Brain microvascular endothelial cell (primary cell): ENCODE measurements around the gene FKRP.
"Not testable (repeated sequence)": the region's sequence is repeated elsewhere in the genome, so short reads cannot be mapped to it uniquely, and the experiment has no call there.

ENCODE experiments used
- DNase-seq: peaks from one replicate; pipeline ENCODE4 v3.0.0-alpha.2; 2020
- H3K27ac ChIP-seq: fragments of 250-450 bp; sonication (Bioruptor Pico); 2 replicates; pipeline ENCODE4 v1.5.1; 2020; ENCODE audit warnings: mild to moderate bottlenecking, moderate library complexity
- H3K27me3 ChIP-seq: fragments of 250-450 bp; sonication (Bioruptor Pico); replicated peaks from 2 replicates; pipeline ENCODE4 v1.5.1; 2020; ENCODE audit warnings: mild to moderate bottlenecking
- H3K36me3 ChIP-seq: fragments of 250-450 bp; sonication (Bioruptor Pico); replicated peaks from 2 replicates; pipeline ENCODE4 v1.5.1; 2020; ENCODE audit warnings: mild to moderate bottlenecking
- H3K4me3 ChIP-seq: 2 replicates; pipeline ENCODE4 v1.5.1; 2011; ENCODE audit warnings: low read depth, mild to moderate bottlenecking, control low read depth, low read length, moderate library complexity
- in situ Hi-C: cut with HindIII; loops from 2 replicates; pipeline ENCODE4 v1.10.0; 2017; ENCODE audit warnings: low sequenced_read_pairs, low pct_ligation_motif_present
- TF ChIP-seq, protein P1 (sequence below): IDR thresholded peaks from 2 replicates; pipeline ENCODE4 v1.5.1; 2011; ENCODE audit warnings: low read depth, mild to moderate bottlenecking, moderate library complexity, low read length, control low read depth, inconsistent platforms; ENCODE audit errors: missing control alignments

Gene FKRP

DNA sequence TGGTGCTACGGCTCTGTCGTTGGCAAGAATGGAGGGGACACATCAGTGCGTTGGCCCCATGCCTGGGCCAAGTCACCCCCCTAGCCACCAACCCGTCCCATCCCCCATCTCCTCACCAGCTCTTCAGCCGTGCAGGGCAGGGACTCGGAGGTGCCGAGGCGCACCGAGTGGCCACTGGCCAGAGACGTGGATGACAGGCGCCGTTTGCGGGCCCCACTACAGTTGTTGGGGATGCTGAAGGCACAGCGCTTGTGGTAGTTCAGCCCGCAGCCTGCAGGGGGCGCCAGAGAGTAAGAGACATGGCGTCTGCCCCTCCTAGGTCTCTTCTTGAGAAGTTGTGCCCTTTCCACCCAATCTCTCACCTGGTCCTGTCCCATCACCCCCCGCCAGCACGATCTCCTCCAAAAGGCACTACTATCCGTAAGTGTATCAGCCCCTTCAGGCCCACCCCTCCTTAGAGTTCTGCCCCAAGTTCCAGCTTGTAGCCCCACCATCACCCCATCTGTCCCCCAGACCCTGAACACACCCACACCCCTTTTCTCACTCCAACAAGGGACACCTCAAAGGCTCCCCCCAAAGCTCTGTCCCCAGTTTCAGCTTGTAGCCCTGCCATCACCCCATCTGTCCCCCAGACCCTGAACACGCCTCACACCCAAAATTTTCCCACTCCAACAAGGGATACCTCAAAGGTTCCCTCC lies 41.3 kb upstream of the FKRP start:
- Histone ChIP-seq H3K27ac (no peak overlapping the region), H3K36me3 (peaks cover 54% of the 10 kb centered on the region), H3K27me3 (no peaks in the 10 kb centered on the region), H3K4me3 (no peak overlapping the region)
- in situ Hi-C loops, result no loop called here
- DNase-seq, result peak; percentile 37
- TF ChIP-seq, protein P1, sequence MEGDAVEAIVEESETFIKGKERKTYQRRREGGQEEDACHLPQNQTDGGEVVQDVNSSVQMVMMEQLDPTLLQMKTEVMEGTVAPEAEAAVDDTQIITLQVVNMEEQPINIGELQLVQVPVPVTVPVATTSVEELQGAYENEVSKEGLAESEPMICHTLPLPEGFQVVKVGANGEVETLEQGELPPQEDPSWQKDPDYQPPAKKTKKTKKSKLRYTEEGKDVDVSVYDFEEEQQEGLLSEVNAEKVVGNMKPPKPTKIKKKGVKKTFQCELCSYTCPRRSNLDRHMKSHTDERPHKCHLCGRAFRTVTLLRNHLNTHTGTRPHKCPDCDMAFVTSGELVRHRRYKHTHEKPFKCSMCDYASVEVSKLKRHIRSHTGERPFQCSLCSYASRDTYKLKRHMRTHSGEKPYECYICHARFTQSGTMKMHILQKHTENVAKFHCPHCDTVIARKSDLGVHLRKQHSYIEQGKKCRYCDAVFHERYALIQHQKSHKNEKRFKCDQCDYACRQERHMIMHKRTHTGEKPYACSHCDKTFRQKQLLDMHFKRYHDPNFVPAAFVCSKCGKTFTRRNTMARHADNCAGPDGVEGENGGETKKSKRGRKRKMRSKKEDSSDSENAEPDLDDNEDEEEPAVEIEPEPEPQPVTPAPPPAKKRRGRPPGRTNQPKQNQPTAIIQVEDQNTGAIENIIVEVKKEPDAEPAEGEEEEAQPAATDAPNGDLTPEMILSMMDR, result peak; percentile 96

DNA sequence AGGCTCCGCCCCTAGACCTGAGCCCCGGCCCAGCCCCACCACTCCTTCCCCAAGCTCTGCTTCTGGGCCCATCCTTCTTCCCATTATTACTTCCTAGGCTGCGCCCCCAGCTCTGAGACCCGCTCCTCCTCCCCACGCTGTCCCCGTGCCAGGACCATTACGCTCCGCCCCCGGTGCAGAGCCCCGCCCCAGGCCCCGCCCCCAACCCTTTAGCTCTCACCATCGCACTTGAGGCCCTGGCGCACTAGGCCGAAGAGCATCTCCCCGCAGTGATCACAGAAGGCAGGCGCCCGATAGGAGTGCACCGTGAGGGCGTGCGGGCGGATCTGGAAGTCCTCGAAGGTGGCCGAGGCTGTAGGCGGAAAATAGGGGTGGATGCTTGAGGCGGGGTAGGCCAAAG lies 35.2 kb upstream of the FKRP start:
- in situ Hi-C loops, result no loop called here
- Histone ChIP-seq H3K27ac (no peak overlapping the region), H3K36me3 (peaks cover 17% of the 10 kb centered on the region), H3K4me3 (no peak overlapping the region), H3K27me3 (no peaks in the 10 kb centered on the region)
- TF ChIP-seq, protein P1, result no peak
- no peak for DNase-seq

DNA sequence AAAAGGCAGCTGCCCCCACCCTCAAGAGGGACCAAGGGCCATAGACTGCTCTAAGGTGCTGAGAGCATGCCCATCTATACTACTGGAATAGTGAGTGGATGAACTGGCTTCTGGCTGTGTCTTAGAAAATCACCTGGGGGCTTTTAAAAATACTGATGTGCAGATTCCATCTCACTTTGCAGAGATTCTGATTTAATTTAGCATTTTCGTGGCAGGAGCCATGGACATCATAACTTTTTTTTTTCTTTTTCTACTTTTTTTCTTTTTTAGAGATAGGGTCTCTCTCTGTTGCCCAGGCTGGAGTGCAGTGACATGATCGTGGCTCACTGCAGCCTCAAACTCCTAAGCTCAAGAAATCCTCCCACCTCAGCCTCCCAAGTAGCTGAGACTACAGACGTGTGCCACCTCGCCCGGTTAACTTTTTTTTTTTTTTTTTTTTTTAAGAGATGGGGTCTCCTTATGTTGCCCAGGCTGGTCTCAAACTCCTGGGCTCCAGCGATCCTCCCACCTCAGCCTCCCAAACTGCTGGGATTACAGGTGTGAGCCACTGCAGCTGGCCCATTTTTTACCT lies 33.0 kb upstream of the FKRP start:
- in situ Hi-C loops, H3K27me3 ChIP-seq, DNase-seq, H3K27ac ChIP-seq, H3K4me3 ChIP-seq: not testable (repeated sequence)
- H3K36me3 ChIP-seq, result peaks cover 12% of the 10 kb centered on the region

DNA sequence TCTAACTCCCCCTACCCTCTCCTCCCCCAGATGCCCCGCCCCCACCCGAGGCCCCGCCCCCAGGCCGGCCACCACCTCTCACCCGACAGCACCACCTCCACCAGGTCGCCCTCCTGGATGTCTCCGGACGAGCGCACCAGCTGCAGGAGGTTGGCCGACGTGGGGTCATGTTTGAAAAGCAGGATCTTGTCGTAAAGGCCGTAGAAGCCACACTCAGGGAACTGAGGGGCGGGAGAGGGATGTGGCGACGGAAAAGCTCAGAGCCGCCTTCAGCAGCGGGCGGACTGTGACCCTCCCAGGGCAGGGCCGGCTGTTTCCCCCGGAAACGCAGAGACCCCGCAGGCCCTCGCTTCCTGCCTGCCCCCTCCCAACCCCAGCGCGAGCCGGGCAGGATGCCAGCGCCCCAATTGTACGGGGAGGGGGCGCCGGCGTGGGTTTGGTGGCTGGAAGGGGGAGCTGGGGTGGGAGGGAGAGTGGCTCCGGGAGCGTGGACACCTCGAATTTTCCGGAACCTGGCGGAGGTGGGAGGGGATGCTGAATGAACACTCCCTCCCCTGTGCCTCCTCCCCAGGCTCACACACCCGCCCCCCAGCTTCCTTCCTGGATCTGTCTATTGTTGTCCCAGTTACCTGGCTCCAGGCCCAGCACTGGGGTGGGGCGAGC lies 31.9 kb upstream of the FKRP start:
- peak overlapping the region; percentile 71 for H3K4me3 ChIP-seq
- in situ Hi-C loops, result no loop called here
- H3K27ac ChIP-seq, result peak overlapping the region; percentile 78
- DNase-seq, result peak; percentile 80
- peaks cover 15% of the 10 kb centered on the region for H3K36me3 ChIP-seq
- H3K27me3 ChIP-seq, result no peaks in the 10 kb centered on the region
- TF ChIP-seq, protein P1, result no peak

DNA sequence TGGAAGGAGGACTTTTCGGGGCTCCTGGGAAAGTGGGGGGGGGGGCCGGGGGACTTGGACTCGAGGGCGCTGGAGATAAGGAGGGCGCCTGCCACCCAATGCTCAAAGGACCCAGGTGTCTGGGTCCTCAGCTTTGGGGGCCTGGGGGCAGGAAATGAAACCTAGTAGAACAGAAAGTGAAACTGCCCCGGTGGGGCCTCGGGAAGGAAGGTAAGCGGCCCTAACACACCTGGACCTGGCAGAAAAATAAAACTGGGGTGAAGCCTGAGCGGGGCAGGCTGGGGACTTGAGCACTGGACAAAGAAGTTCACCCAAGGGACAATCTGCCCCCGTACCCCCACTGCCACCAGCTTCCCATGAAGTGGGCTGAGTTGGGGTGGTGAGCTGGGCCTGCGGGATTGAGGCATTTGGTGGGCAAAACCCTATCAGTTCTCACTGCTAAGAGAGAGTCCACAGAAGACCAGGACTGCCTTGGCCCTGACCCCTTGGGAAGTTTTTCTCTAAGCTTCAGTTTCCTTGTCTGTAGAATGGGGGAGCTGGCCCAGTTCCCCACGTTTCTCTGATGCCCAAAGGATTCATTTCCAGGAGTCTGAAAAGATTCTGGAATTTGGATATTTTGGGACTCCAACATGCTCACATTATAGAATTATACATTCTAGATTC lies 31.3 kb upstream of the FKRP start:
- peak overlapping the region; percentile 71 for H3K4me3 ChIP-seq
- H3K27ac ChIP-seq, result peak overlapping the region; percentile 78
- no peaks in the 10 kb centered on the region for H3K27me3 ChIP-seq
- in situ Hi-C loops, result no loop called here
- peaks cover 14% of the 10 kb centered on the region for H3K36me3 ChIP-seq
- TF ChIP-seq, protein P1, result no peak
- no peak for DNase-seq

DNA sequence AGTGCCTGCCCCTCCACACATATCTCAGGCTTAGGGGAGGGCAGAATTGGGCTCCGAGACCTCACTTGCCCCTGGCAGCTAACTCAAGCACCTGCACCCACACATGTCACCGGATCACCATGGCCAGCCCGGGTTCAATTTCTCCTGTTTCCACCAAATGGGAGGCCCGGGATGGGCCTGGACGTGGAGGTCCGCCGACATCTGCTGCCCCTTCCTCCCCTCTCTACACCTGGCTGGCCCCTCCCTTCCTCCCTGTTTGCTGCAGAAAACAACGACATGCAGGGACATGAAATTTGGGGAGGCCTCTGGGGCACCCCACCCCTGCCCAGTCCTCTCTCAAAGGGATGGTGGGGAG lies 30.3 kb upstream of the FKRP start:
- Histone ChIP-seq H3K36me3 (peaks cover 20% of the 10 kb centered on the region), H3K27me3 (no peaks in the 10 kb centered on the region), H3K27ac (no peak overlapping the region), H3K4me3 (peak overlapping the region; percentile 77)
- DNase-seq, result no peak
- in situ Hi-C loops, result no loop called here
- TF ChIP-seq, protein P1, result no peak
